ENCODE data around the gene RAPH1.

- no peak for TF ChIP-seq EZH2phosphoT487 (IDR thresholded peaks at IDR 0.05; ENCODE audit: low read depth, severe bottlenecking, unreplicated experiment)
- TF ChIP-seq, protein P1, sequence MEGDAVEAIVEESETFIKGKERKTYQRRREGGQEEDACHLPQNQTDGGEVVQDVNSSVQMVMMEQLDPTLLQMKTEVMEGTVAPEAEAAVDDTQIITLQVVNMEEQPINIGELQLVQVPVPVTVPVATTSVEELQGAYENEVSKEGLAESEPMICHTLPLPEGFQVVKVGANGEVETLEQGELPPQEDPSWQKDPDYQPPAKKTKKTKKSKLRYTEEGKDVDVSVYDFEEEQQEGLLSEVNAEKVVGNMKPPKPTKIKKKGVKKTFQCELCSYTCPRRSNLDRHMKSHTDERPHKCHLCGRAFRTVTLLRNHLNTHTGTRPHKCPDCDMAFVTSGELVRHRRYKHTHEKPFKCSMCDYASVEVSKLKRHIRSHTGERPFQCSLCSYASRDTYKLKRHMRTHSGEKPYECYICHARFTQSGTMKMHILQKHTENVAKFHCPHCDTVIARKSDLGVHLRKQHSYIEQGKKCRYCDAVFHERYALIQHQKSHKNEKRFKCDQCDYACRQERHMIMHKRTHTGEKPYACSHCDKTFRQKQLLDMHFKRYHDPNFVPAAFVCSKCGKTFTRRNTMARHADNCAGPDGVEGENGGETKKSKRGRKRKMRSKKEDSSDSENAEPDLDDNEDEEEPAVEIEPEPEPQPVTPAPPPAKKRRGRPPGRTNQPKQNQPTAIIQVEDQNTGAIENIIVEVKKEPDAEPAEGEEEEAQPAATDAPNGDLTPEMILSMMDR (IDR thresholded peaks at IDR 0.05; ENCODE audit: poor library complexity): no peak
- no peak for TF ChIP-seq EZH2 (IDR thresholded peaks at IDR 0.05; ENCODE audit: borderline replicate concordance)
These were observed 34.1 kb downstream of the RAPH1 start for GRCh38 chr2:203500951-203501350.

All from hepatocyte (in vitro differentiated cells).